ENCODE measurements around the gene DNAJC16. TPM values are rescaled to one million over a fixed set of nuclear protein-coding genes. Genes with fewer than 3 reads are reported as not detected.
A peak's percentile ranks its signal among the peaks of the same experiment; 100 is the strongest.

DNAJC16 gene
- total RNA-seq, 4 donors from 2014 or later, result 7.8 to 30.3 (median 19.7) TPM

GRCh38 chr1:15500184-15501178 lies 26.2 kb upstream of the DNAJC16 start:
- peaks cover 0 to 7% (median 0%) of the 10 kb centered on the region in 4 donors for H3K36me3 ChIP-seq
- H3K27me3 ChIP-seq, result no peaks in the 10 kb centered on the region
- no peaks in the 10 kb centered on the region for H3K9me3 ChIP-seq
- no peaks in the 10 kb centered on the region for H3K4me1 ChIP-seq
- no peak overlapping the region for H3K27ac ChIP-seq
- intact Hi-C loops (cut with DNase I; ENCODE audit: low total_unique reads) (no loop called here), in situ Hi-C loops (cut with MboI; ENCODE audit: low pct_ligation_motif_present in 1 of 4, low pct_unique_long_range_greater_than_20kb in 1 of 4, low sequenced_read_pairs in 3 of 4) (no loop called here)
- WGBS, 2 donors (ENCODE audit: low coverage in 1 of 2), result 85 to 100% methylated on average over 1 to 19 of the region's 19 CpGs
- H3K4me3 ChIP-seq, result no peak overlapping the region
- TF ChIP-seq POLR2A (IDR thresholded peaks at IDR 0.05) (no peak), POLR2AphosphoS5 (IDR thresholded peaks at IDR 0.05) (no peak), EP300 (IDR thresholded peaks at IDR 0.05; ENCODE audit: low read depth) (no peak)
- TF ChIP-seq, protein P1, sequence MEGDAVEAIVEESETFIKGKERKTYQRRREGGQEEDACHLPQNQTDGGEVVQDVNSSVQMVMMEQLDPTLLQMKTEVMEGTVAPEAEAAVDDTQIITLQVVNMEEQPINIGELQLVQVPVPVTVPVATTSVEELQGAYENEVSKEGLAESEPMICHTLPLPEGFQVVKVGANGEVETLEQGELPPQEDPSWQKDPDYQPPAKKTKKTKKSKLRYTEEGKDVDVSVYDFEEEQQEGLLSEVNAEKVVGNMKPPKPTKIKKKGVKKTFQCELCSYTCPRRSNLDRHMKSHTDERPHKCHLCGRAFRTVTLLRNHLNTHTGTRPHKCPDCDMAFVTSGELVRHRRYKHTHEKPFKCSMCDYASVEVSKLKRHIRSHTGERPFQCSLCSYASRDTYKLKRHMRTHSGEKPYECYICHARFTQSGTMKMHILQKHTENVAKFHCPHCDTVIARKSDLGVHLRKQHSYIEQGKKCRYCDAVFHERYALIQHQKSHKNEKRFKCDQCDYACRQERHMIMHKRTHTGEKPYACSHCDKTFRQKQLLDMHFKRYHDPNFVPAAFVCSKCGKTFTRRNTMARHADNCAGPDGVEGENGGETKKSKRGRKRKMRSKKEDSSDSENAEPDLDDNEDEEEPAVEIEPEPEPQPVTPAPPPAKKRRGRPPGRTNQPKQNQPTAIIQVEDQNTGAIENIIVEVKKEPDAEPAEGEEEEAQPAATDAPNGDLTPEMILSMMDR (IDR thresholded peaks at IDR 0.05), result no peak
- no peak for DNase-seq

DNA sequence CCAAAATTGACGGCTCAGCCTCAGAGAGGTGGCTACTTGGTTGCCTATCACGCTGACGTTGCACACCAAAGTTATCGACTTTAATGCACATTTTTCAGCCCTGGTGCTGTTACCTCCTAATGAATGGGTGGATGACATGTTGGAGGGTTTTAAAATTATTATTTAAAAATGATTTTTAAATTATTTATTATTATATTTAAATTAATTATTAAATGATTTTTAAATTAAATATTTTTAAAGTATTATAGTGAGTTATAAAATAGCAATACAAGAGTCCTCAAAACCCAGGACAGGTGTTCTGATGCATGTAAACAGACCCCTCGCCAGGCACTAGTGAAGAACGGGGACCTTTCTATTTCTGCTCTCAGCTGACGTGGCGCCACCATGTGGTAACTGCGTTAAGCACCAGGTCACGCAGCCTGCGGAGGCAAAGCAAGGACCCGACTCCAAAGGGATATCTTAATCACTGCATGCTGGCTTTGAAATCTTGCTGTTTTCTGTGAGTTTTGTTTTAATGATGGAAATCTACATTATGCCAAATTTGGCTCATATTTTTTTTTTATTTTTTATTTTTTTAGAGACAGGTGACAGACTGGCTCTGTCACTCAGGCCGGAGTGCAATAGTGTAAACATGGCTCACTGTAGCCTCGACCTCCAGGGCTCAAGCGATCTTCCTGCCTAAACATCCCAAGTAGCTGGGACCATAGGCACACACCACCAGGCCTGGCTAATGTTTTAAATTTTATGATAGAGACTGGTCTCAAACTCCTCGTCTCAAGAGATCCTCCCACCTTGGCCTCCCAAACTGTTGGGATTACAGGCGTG lies 25.2 kb upstream of the DNAJC16 start:
- WGBS, 2 donors (ENCODE audit: low coverage in 1 of 2), result 53 to 56% methylated on average over 14 to 17 of the region's 17 CpGs
- no peak overlapping the region for H3K27ac ChIP-seq
- no peaks in the 10 kb centered on the region for H3K9me3 ChIP-seq
- H3K4me1 ChIP-seq, result no peaks in the 10 kb centered on the region
- no peaks in the 10 kb centered on the region for H3K27me3 ChIP-seq
- intact Hi-C loops (cut with DNase I; ENCODE audit: low total_unique reads) (no loop called here), in situ Hi-C loops (cut with MboI; ENCODE audit: low pct_ligation_motif_present in 1 of 4, low pct_unique_long_range_greater_than_20kb in 1 of 4, low sequenced_read_pairs in 3 of 4) (no loop called here)
- no peak for TF ChIP-seq POLR2AphosphoS5 (IDR thresholded peaks at IDR 0.05)
- TF ChIP-seq, protein P1 (IDR thresholded peaks at IDR 0.05), result peak; percentile 50 to 73 (median 68)
- no peak for TF ChIP-seq EP300 (IDR thresholded peaks at IDR 0.05; ENCODE audit: low read depth)
- no peak for TF ChIP-seq POLR2A (IDR thresholded peaks at IDR 0.05)
- H3K4me3 ChIP-seq, result no peak overlapping the region
- DNase-seq, result peak; percentile 71
- H3K36me3 ChIP-seq, result peaks cover 0 to 4% (median 1%) of the 10 kb centered on the region in 4 donors

GRCh38 chr1:15504436-15504835 lies 22.2 kb upstream of the DNAJC16 start:
- H3K4me1 ChIP-seq, result no peaks in the 10 kb centered on the region
- intact Hi-C loops (cut with DNase I; ENCODE audit: low total_unique reads) (no loop called here), in situ Hi-C loops (cut with MboI; ENCODE audit: low pct_ligation_motif_present in 1 of 4, low pct_unique_long_range_greater_than_20kb in 1 of 4, low sequenced_read_pairs in 3 of 4) (no loop called here)
- H3K27me3 ChIP-seq, result no peaks in the 10 kb centered on the region
- no peak for DNase-seq
- 96% methylated on average over 4 of the region's 4 CpGs; no CpG with 5 or more reads in 1 of the 2 donors for WGBS, 2 donors (ENCODE audit: low coverage in 1 of 2)
- TF ChIP-seq, protein P1 (IDR thresholded peaks at IDR 0.05), result no peak
- no peak for TF ChIP-seq POLR2AphosphoS5 (IDR thresholded peaks at IDR 0.05)
- no peak for TF ChIP-seq POLR2A (IDR thresholded peaks at IDR 0.05)
- TF ChIP-seq EP300 (IDR thresholded peaks at IDR 0.05; ENCODE audit: low read depth), result no peak
- peaks cover 0 to 3% (median 0%) of the 10 kb centered on the region in 4 donors for H3K36me3 ChIP-seq
- no peak overlapping the region for H3K27ac ChIP-seq
- no peaks in the 10 kb centered on the region for H3K9me3 ChIP-seq
- H3K4me3 ChIP-seq, result no peak overlapping the region

DNA sequence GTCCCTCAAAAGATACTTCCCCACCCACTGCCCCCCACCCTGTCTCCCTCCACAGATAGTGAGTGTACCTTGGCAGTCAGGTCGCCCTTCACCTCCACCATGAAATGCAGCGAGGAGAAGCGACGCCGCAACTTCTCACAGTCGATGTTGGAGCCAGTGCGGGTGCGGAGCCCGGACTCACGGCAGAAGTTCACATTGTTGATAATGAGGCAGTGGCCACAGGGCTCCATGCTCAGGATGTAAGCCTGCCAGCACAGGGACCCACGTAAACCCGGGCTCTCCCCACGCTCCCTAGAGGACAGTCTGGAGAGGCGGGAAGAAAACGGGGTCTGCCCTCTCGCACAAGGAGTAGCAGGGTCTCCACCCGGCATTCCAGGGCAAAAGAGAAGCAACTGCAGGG lies 19.8 kb upstream of the DNAJC16 start:
- Histone ChIP-seq H3K4me3 (no peak overlapping the region), H3K27me3 (no peaks in the 10 kb centered on the region), H3K27ac (no peak overlapping the region), H3K4me1 (no peaks in the 10 kb centered on the region), H3K9me3 (no peaks in the 10 kb centered on the region), H3K36me3 (peaks cover 0 to 3% (median 0%) of the 10 kb centered on the region in 4 donors)
- intact Hi-C loops (cut with DNase I; ENCODE audit: low total_unique reads), result no loop called here
- TF ChIP-seq, protein P1 (IDR thresholded peaks at IDR 0.05), result no peak
- no peak for TF ChIP-seq EP300 (IDR thresholded peaks at IDR 0.05; ENCODE audit: low read depth)
- no peak for TF ChIP-seq POLR2AphosphoS5 (IDR thresholded peaks at IDR 0.05)
- no peak for TF ChIP-seq POLR2A (IDR thresholded peaks at IDR 0.05)
- 96% methylated on average over 17 of the region's 17 CpGs; no CpG with 5 or more reads in 1 of the 2 donors for WGBS, 2 donors (ENCODE audit: low coverage in 1 of 2)
- no peak for DNase-seq
- in situ Hi-C loops (cut with MboI; ENCODE audit: low pct_ligation_motif_present in 1 of 4, low pct_unique_long_range_greater_than_20kb in 1 of 4, low sequenced_read_pairs in 3 of 4), result no loop called here
